Iris pigment epithelial cell (primary cell): ENCODE measurements around the gene NAB1.

Experiments
- DNase-seq: peaks from one replicate; pipeline ENCODE4 v3.0.0-alpha.2; 2011; ENCODE audit warnings: low read depth

NAB1 gene

GRCh38 chr2:190713471-190713870, 64.6 kb downstream of the NAB1 start:
- peak; percentile 39 for DNase-seq

GRCh38 chr2:190714958-190715357, 66.1 kb downstream of the NAB1 start:
- peak; percentile 71 for DNase-seq

GRCh38 chr2:190716176-190716807, 67.4 kb downstream of the NAB1 start:
- DNase-seq: no peak

GRCh38 chr2:190717306-190717705, 68.4 kb downstream of the NAB1 start:
- no peak for DNase-seq

- DNase-seq: no peak
Measured at GRCh38 chr2:190717764-190718651, 69.1 kb downstream of the NAB1 start.

GRCh38 chr2:190718652-190719526, 70.0 kb downstream of the NAB1 start:
- DNase-seq: peak; percentile 84

- DNase-seq: no peak
Measured at GRCh38 chr2:190720276-190720675, 71.4 kb downstream of the NAB1 start.

- no peak for DNase-seq
Measured at GRCh38 chr2:190720691-190721090, 71.8 kb downstream of the NAB1 start.

GRCh38 chr2:190722061-190722759, 73.3 kb downstream of the NAB1 start:
- no peak for DNase-seq

GRCh38 chr2:190722835-190723234, 74.0 kb downstream of the NAB1 start:
- DNase-seq: no peak

- DNase-seq: peak; percentile 9
Measured at GRCh38 chr2:190723397-190724090, 74.7 kb downstream of the NAB1 start.

- DNase-seq: peak; percentile 4
Measured at GRCh38 chr2:190726255-190726654, 77.4 kb downstream of the NAB1 start.

- no peak for DNase-seq
Measured at GRCh38 chr2:190736355-190736754, 87.5 kb downstream of the NAB1 start.

- no peak for DNase-seq
Measured at GRCh38 chr2:190740449-190740848, 91.6 kb downstream of the NAB1 start.
